ENCODE results near the gene MAPT.
"Not testable (repeated sequence)": the region's sequence is repeated elsewhere in the genome, so short reads cannot be mapped to it uniquely, and the experiment has no call there.

Gene MAPT

GRCh38 chr17:46011711-46012505 lies 117.6 kb downstream of the MAPT start:
- no peak for DNase-seq (ENCODE audit: low read depth)

DNA sequence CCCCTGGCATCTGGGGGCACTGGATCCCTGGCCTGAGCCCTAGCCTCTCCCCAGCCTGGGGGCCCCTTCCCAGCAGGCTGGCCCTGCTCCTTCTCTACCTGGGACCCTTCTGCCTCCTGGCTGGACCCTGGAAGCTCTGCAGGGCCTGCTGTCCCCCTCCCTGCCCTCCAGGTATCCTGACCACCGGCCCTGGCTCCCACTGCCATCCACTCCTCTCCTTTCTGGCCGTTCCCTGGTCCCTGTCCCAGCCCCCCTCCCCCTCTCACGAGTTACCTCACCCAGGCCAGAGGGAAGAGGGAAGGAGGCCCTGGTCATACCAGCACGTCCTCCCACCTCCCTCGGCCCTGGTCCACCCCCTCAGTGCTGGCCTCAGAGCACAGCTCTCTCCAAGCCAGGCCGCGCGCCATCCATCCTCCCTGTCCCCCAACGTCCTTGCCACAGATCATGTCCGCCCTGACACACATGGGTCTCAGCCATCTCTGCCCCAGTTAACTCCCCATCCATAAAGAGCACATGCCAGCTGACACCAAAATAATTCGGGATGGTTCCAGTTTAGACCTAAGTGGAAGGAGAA lies 118.2 kb downstream of the MAPT start:
- DNase-seq (ENCODE audit: low read depth), result no peak

GRCh38 chr17:46013127-46013501 lies 118.8 kb downstream of the MAPT start:
- no peak for DNase-seq (ENCODE audit: low read depth)

- DNase-seq (ENCODE audit: low read depth), result no peak
These were observed 119.3 kb downstream of the MAPT start for GRCh38 chr17:46013502-46014165.

DNA sequence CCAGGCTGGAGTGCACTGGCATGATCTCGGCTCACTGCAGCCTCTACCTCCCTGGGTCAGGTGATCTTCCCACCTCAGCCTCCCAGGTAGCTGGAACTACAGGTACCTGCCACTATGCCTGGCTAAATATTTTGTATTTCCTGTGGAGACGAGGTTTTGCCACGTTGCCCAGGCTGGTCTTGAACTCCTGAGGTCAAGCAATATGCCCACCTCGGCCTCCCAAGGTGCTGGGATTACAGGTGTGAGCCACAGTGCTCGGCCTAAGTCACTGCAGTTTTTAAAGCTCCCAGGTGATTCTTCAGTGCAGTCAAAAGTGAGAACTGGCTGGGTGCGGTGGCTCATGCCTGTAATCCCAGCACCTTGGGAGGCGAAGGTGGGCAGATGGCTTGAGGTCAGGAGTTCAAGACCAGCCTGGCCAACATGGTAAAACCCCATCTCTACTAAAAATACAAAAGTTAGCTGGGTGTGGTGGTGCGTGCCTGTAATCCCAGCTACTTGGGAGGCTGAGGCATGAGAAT lies 125.1 kb downstream of the MAPT start:
- not testable (repeated sequence) for DNase-seq (ENCODE audit: low read depth)

DNA sequence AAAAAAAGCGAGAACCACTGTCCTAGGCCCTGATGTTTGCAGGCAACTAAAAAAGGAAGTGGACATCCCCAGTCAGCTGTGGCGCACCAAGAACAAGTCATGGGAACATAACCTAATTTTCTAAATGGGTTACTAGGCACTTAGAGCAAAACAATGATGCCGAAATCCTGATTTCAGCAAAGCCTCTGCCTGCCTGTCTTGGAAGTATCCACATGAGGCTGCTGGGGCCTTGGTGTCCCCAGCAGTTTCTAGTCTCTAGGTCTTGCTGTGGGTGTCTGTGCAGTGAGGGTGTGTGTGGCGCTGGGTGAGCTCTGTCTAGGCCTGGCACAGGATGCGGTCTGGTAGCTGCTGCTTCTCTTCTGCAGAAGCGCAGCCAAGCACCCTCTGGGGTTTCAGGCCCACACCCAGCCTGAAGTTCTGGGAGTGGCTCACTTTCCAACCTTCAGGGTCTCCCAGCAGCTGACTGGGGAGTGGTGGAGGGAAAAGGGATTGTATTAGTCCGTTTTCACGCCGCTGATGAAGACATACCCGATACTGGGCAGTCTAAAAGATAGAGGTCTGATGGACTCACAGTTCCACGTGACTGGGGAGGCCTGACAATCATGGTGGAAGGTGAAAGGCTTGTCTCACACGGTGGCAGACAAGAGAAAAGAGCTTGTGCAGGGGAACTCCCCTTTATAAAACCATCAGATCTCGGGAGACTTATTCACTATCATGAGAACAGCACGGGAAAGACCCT lies 125.8 kb downstream of the MAPT start:
- DNase-seq (ENCODE audit: low read depth), result peak; percentile 36

DNA sequence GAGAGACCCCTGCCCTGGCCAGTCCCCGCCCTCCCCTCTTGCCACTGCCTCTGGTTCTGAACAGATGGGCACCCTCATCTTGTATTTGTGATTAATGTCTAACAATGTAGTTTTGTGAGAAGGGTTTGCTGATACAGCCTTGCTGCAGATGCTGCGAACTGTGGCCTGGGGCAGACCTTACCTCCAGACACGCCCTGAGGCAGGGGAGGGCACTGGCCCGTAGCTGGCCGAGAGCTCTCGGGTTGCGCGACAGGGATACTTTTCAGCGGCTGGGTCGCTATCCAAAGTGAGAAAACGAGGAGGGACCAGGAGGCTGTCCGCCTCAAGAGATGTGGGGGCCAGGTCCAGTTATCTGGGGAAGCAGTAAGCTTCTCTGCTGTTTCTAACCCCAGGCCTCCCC lies 126.6 kb downstream of the MAPT start:
- no peak for DNase-seq (ENCODE audit: low read depth)

DNA sequence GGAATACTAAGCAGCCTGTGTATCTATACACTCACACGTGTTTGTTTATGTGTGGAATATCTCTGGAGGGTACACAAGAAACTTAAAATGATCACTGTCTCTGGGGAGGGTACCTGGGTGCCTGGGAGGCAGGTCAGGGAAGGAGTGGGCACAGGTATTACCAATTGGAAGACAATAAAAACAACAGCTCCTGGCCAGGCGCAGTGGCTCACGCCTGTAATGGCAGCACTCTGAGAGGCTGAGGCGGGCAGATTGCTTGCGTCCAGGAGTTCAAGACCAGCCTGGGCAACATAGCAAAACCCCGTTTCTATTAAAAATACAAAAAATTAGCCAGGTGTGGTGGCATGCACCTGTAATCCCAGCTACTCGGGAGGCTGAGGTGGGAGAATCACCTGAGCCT lies 129.0 kb downstream of the MAPT start:
- DNase-seq (ENCODE audit: low read depth), result not testable (repeated sequence)

DNA sequence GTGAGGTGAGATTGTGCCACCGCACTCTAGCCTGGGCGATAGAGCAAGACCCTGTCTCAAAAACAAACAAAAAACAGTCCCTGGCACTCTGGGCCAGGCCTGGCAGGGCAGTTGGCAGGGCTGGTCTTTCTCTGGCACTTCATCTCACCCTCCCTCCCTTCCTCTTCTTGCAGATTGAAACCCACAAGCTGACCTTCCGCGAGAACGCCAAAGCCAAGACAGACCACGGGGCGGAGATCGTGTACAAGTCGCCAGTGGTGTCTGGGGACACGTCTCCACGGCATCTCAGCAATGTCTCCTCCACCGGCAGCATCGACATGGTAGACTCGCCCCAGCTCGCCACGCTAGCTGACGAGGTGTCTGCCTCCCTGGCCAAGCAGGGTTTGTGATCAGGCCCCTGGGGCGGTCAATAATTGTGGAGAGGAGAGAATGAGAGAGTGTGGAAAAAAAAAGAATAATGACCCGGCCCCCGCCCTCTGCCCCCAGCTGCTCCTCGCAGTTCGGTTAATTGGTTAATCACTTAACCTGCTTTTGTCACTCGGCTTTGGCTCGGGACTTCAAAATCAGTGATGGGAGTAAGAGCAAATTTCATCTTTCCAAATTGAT lies 129.5 kb downstream of the MAPT start:
- no peak for DNase-seq (ENCODE audit: low read depth)

- DNase-seq (ENCODE audit: low read depth), result no peak
These were observed 130.2 kb downstream of the MAPT start for GRCh38 chr17:46024590-46024989.

- DNase-seq (ENCODE audit: low read depth), result no peak
These were observed 130.7 kb downstream of the MAPT start for GRCh38 chr17:46025060-46025459.

DNA sequence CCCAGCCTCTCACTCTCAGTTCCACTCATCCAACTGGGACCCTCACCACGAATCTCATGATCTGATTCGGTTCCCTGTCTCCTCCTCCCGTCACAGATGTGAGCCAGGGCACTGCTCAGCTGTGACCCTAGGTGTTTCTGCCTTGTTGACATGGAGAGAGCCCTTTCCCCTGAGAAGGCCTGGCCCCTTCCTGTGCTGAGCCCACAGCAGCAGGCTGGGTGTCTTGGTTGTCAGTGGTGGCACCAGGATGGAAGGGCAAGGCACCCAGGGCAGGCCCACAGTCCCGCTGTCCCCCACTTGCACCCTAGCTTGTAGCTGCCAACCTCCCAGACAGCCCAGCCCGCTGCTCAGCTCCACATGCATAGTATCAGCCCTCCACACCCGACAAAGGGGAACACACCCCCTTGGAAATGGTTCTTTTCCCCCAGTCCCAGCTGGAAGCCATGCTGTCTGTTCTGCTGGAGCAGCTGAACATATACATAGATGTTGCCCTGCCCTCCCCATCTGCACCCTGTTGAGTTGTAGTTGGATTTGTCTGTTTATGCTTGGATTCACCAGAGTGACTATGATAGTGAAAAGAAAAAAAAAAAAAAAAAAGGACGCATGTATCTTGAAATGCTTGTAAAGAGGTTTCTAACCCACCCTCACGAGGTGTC lies 131.3 kb downstream of the MAPT start:
- no peak for DNase-seq (ENCODE audit: low read depth)

DNA sequence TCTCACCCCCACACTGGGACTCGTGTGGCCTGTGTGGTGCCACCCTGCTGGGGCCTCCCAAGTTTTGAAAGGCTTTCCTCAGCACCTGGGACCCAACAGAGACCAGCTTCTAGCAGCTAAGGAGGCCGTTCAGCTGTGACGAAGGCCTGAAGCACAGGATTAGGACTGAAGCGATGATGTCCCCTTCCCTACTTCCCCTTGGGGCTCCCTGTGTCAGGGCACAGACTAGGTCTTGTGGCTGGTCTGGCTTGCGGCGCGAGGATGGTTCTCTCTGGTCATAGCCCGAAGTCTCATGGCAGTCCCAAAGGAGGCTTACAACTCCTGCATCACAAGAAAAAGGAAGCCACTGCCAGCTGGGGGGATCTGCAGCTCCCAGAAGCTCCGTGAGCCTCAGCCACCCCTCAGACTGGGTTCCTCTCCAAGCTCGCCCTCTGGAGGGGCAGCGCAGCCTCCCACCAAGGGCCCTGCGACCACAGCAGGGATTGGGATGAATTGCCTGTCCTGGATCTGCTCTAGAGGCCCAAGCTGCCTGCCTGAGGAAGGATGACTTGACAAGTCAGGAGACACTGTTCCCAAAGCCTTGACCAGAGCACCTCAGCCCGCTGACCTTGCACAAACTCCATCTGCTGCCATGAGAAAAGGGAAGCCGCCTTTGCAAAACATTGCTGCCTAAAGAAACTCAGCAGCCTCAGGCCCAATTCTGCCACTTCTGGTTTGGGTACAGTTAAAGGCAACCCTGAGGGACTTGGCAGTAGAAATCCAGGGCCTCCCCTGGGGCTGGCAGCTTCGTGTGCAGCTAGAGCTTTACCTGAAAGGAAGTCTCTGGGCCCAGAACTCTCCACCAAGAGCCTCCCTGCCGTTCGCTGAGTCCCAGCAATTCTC lies 132.1 kb downstream of the MAPT start:
- DNase-seq (ENCODE audit: low read depth), result no peak

DNA sequence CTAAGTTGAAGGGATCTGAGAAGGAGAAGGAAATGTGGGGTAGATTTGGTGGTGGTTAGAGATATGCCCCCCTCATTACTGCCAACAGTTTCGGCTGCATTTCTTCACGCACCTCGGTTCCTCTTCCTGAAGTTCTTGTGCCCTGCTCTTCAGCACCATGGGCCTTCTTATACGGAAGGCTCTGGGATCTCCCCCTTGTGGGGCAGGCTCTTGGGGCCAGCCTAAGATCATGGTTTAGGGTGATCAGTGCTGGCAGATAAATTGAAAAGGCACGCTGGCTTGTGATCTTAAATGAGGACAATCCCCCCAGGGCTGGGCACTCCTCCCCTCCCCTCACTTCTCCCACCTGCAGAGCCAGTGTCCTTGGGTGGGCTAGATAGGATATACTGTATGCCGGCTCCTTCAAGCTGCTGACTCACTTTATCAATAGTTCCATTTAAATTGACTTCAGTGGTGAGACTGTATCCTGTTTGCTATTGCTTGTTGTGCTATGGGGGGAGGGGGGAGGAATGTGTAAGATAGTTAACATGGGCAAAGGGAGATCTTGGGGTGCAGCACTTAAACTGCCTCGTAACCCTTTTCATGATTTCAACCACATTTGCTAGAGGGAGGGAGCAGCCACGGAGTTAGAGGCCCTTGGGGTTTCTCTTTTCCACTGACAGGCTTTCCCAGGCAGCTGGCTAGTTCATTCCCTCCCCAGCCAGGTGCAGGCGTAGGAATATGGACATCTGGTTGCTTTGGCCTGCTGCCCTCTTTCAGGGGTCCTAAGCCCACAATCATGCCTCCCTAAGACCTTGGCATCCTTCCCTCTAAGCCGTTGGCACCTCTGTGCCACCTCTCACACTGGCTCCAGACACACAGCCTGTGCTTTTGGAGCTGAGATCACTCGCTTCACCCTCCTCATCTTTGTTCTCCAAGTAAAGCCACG lies 133.0 kb downstream of the MAPT start:
- DNase-seq (ENCODE audit: low read depth), result no peak

GRCh38 chr17:46027976-46028325 lies 133.6 kb downstream of the MAPT start:
- DNase-seq (ENCODE audit: low read depth), result no peak

DNA sequence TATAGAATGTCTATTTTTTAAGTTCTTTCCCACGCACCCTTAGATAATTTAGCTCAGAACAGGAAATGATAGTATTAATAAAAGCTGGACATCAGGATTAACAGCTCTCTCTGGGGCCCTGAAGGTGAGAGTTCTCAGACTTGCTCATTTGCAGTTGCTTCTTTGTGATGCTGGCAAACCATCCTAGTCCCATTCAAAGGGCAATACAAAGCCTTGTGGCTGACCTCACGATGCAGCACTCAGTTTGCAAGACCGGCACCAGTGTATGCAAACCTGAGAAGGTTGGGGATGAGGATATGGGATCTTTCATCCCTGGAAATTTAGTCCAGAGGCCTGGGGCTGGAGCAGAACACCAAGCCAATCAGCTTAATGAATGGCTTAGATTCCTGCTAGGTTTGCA lies 134.0 kb downstream of the MAPT start:
- DNase-seq (ENCODE audit: low read depth), result no peak

DNA sequence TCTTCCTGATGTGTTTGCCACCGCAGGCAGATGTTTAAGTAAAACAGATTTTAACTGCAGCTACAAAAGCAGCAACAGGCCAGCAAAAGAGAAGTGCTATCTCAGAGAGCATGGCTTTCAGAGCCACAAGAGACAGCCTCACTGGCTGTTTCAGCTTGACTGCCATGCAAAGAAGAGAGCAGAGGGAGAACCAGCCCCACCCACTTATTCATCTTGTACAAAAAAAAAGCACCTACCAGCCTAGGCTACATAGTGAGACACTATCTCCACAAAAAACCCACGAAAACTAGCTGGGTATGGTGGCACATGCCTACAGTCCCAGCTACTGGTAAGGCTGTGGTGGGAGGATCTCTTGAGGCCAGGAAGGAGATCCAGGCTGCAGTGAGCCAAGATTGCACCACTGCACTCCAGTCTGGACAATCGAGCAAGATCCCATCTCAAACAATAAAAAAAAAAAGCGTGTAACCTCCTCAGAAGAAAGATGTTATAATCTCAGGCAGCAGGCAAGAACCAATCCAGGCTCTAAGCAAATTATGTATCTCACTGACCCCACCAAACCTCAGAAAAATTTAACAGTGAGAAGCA lies 134.7 kb downstream of the MAPT start:
- no peak for DNase-seq (ENCODE audit: low read depth)

- DNase-seq (ENCODE audit: low read depth), result no peak
These were observed 135.3 kb downstream of the MAPT start for GRCh38 chr17:46029627-46030026.

DNA sequence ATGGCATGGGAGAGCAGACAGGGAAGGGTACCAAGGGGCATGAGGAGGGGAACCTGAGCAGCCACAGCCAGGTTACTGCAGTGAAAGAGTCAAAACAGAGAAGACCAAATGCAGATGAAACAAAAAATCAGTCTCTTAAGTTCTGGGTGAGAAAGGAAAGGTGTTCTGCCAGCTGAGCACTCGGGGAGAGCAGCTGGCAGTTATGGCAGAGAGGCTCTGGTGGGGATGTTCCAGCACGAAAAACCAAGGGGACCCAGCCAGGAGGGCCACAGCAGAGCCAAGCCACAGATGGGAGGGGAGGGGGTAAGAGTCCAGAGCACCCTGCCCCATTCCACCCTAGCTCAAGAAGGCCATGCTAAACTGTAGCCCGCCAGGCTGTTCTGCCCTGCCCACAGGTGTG lies 136.4 kb downstream of the MAPT start:
- DNase-seq (ENCODE audit: low read depth), result no peak

Measured in activated T-cell treated with anti-CD3 and anti-CD28 coated beads for 48 hours (primary cell).